Body of pancreas (tissue), 4 donors: Measurements from ENCODE around the gene SCN1B.

Experiments used
- POLR2A ChIP-seq, 3 donors: fragments of 450-650 bp; IDR thresholded peaks; one replicate each; pipeline ENCODE4 v1.6.1; 2016; ENCODE audit warnings: antibody characterized with exemption in 3 of 3, mild to moderate bottlenecking in 2 of 3
- TF ChIP-seq, protein P1 (sequence below), 7 experiments: fragments of 450-650 bp in 4 of 7; fragments of 200-600 bp in 3 of 7; sonication (generic) in 3 of 7; IDR thresholded peaks; one replicate each; pipeline ENCODE4 v1.5.1; 2016 to 2019; ENCODE audit warnings: antibody characterized with exemption in 7 of 7

DNA sequence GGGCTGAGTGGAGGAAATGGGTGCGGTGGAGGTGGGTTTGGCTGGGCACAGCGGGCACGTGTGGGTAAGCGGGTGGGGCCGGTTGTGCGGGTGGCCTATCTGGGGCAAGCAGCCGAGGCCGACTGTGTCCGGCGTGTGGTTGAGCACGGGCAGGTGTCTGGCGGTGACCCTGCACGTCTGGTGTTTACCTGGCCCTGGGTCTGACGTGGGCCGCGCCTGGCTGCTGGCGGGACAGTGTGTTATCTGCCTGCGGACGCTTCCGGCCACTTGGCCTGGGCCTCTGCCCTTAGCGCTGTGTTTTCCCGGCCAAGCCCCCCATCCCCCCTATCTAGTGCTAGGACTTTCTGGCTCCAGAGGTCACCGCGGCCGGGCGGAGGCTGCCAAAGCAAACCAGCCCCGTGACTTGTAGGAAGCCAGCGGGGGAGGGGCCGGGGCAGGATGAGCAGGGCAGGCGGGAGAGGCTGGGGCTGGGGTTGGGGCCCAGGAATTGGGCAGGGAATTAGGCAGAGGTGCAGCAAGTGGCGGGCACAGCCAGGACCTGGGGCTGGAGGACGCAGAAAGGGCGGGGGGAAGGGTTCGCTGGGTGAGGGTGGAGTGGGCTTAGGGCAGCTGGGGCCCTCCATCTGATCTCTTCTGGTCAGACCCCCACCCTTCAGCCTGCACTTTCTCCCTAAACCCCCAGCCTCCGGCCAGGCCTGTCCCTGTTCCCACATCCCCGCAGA lies 10.7 kb downstream of the SCN1B start:
- TF ChIP-seq, protein P1, sequence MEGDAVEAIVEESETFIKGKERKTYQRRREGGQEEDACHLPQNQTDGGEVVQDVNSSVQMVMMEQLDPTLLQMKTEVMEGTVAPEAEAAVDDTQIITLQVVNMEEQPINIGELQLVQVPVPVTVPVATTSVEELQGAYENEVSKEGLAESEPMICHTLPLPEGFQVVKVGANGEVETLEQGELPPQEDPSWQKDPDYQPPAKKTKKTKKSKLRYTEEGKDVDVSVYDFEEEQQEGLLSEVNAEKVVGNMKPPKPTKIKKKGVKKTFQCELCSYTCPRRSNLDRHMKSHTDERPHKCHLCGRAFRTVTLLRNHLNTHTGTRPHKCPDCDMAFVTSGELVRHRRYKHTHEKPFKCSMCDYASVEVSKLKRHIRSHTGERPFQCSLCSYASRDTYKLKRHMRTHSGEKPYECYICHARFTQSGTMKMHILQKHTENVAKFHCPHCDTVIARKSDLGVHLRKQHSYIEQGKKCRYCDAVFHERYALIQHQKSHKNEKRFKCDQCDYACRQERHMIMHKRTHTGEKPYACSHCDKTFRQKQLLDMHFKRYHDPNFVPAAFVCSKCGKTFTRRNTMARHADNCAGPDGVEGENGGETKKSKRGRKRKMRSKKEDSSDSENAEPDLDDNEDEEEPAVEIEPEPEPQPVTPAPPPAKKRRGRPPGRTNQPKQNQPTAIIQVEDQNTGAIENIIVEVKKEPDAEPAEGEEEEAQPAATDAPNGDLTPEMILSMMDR (IDR thresholded peaks at IDR 0.05) = peak in 1 of 7 experiments; percentile 4
- TF ChIP-seq POLR2A (IDR thresholded peaks at IDR 0.05) = peak; percentile 60 to 78 (median 71)
